SK-N-SH (cell line): ENCODE data around the gene STAG2.

Experiments
- CHD2 ChIP-seq: fragments of 150-350 bp; IDR thresholded peaks from 2 replicates; pipeline ENCODE4 v1.6.1; 2018; ENCODE audit warnings: low read length; ENCODE audit not compliant: partially characterized antibody
- CTCF ChIP-seq: fragments of 200-600 bp; sonication (generic); IDR thresholded peaks from 2 replicates; pipeline ENCODE4 v1.6.1; 2017; ENCODE audit warnings: antibody characterized with exemption, mild to moderate bottlenecking, moderate library complexity
- EP300 ChIP-seq, 2 experiments: IDR thresholded peaks; 2 replicates each; pipeline versions ENCODE4 v1.4.0 to v1.6.1; 2012; ENCODE audit warnings: borderline replicate concordance in 1 of 2, low read depth in 1 of 2, low read length in 1 of 2
- JUND ChIP-seq: IDR thresholded peaks from 2 replicates; pipeline ENCODE4 v1.4.0; 2012
- MAX ChIP-seq: IDR thresholded peaks from 2 replicates; pipeline ENCODE4 v1.4.0; 2012; ENCODE audit warnings: low read depth
- NRF1 ChIP-seq: IDR thresholded peaks from 2 replicates; pipeline ENCODE4 v1.6.1; 2012; ENCODE audit warnings: low read depth, mild to moderate bottlenecking, low read length
- RAD21 ChIP-seq: IDR thresholded peaks from 2 replicates; pipeline ENCODE4 v1.6.1; 2012; ENCODE audit warnings: mild to moderate bottlenecking, low read length
- REST ChIP-seq: IDR thresholded peaks from 2 replicates; pipeline ENCODE4 v1.6.1; 2012; ENCODE audit warnings: mild to moderate bottlenecking, low read depth, low read length, moderate library complexity
- YY1 ChIP-seq: IDR thresholded peaks from 2 replicates; pipeline ENCODE4 v1.4.0; 2012; ENCODE audit warnings: low read depth, mild to moderate bottlenecking
- ZBTB33 ChIP-seq: IDR thresholded peaks from 2 replicates; pipeline ENCODE4 v1.4.0; 2012; ENCODE audit warnings: low read depth, borderline replicate concordance
- TF ChIP-seq, protein P1 (sequence below): fragments of 150-350 bp; IDR thresholded peaks from 2 replicates; pipeline ENCODE4 v1.6.1; 2016; ENCODE audit warnings: mild to moderate bottlenecking, low read depth, low read length

- no peak for TF ChIP-seq CTCF
- TF ChIP-seq REST, result no peak
- peak in 1 of 2 experiments; percentile 52; a peak in 1 of 4 replicates for TF ChIP-seq EP300 (IDR thresholded peaks at IDR 0.05; ENCODE audit: borderline replicate concordance in 1 of 2, low read depth in 1 of 2, low read length in 1 of 2)
- TF ChIP-seq, protein P1, sequence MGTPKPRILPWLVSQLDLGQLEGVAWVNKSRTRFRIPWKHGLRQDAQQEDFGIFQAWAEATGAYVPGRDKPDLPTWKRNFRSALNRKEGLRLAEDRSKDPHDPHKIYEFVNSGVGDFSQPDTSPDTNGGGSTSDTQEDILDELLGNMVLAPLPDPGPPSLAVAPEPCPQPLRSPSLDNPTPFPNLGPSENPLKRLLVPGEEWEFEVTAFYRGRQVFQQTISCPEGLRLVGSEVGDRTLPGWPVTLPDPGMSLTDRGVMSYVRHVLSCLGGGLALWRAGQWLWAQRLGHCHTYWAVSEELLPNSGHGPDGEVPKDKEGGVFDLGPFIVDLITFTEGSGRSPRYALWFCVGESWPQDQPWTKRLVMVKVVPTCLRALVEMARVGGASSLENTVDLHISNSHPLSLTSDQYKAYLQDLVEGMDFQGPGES, result no peak
- TF ChIP-seq MAX, result no peak
- no peak for TF ChIP-seq YY1
- TF ChIP-seq JUND, result peak; percentile 85
- no peak for TF ChIP-seq NRF1
- no peak for TF ChIP-seq ZBTB33
- no peak for TF ChIP-seq CHD2
- no peak for TF ChIP-seq RAD21
These were observed 41.3 kb upstream of the STAG2 start for GRCh38 chrX:123920105-123920785.
